GM12891 (cell line): ENCODE measurements around the gene AP1M1.

ENCODE experiments used
- POLR2A ChIP-seq: IDR thresholded peaks from 2 replicates; pipeline ENCODE4 v1.6.1; 2011; ENCODE audit warnings: low read depth, low read length, control low read depth
- POU2F2 ChIP-seq: IDR thresholded peaks from 2 replicates; pipeline ENCODE4 v1.6.1; 2011; ENCODE audit warnings: low read depth, mild to moderate bottlenecking, control low read depth, low read length, moderate library complexity
- TAF1 ChIP-seq: IDR thresholded peaks from 2 replicates; pipeline ENCODE4 v1.6.1; 2011; ENCODE audit warnings: low read depth, low read length, control low read depth

DNA sequence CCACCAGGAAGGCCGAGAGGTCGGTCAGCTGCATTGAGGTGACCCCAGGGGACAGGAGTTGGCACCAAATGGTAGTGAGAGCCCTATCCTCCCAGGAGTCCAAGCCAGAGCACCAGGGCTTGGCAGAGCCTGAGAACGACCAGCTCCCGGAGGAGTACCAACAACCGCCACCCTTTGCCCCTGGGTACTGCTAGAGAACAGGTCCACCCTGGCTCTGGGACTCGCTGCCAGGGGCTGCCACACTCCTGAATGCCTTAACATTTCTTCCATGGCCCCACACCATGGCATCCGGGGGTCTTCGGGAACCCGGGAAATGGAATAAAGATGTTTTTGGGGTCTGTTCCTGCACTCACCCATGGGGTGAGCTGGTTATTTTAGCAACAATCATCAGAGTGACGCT lies 40.1 kb upstream of the AP1M1 start:
- TF ChIP-seq POLR2A (no peak), TAF1 (no peak), POU2F2 (no peak)
